MCF 10A (cell line): ENCODE results near the gene PCBP2. TPM values are rescaled to one million over a fixed set of nuclear protein-coding genes. Genes with fewer than 3 reads are reported as not detected.
"Not testable (repeated sequence)": the region's sequence is repeated elsewhere in the genome, so short reads cannot be mapped to it uniquely, and the experiment has no call there.

Experiments used
- BruUV-seq: library from RNA; stranded (reverse); fragments of 400-500 nt; replicated peaks from 2 replicates; lab custom pipeline; 2021; lab: Mats Ljungman, UMichigan
- CTCF ChIA-PET: fragments of 300-600 bp; sonication (Branson Sonifier 250); formaldehyde crosslinking; extraction: SDS; loops from one replicate; lab custom pipeline; 2021; ENCODE audit warnings: antibody characterized with exemption, inconsistent platforms; lab: Yijun Ruan, JAX
- POLR2A ChIA-PET: fragments of 300-600, 350-650 bp; sonication (Branson Sonifier 250); formaldehyde crosslinking; extraction: SDS; loops from one replicate; lab custom pipeline; 2020; ENCODE audit warnings: antibody characterized with exemption, inconsistent platforms; lab: Yijun Ruan, JAX
- DNase-seq: peaks from one replicate; pipeline ENCODE4 v3.0.0-alpha.2; 2018; ENCODE audit not compliant: unreplicated experiment
- H3K27ac Mint-ChIP-seq: one replicate; pipeline ENCODE4 v1.8.0; 2022; ENCODE audit warnings: mild to moderate bottlenecking, low read depth, mixed read lengths; ENCODE audit not compliant: unreplicated experiment
- H3K27me3 Mint-ChIP-seq: one replicate; pipeline ENCODE4 v1.8.0; 2022; ENCODE audit warnings: mixed read lengths; ENCODE audit not compliant: insufficient read depth, unreplicated experiment
- H3K36me3 Mint-ChIP-seq: one replicate; pipeline ENCODE4 v1.8.0; 2022; ENCODE audit warnings: mild to moderate bottlenecking, moderate library complexity, mixed read lengths; ENCODE audit not compliant: insufficient read depth, unreplicated experiment
- H3K4me1 Mint-ChIP-seq: one replicate; pipeline ENCODE4 v1.8.0; 2022; ENCODE audit warnings: mixed read lengths; ENCODE audit not compliant: insufficient read depth, unreplicated experiment
- H3K4me3 Mint-ChIP-seq: one replicate; pipeline ENCODE4 v1.8.0; 2022; ENCODE audit warnings: mild to moderate bottlenecking, moderate library complexity, mixed read lengths; ENCODE audit not compliant: unreplicated experiment
- H3K9me3 Mint-ChIP-seq: one replicate; pipeline ENCODE4 v1.8.0; 2022; ENCODE audit warnings: mixed read lengths; ENCODE audit not compliant: unreplicated experiment
- CTCF ChIP-seq: fragments of 200-600 bp; IDR thresholded peaks from one replicate; pipeline ENCODE4 v1.8.0; 2022; ENCODE audit warnings: antibody characterized with exemption, mild to moderate bottlenecking; ENCODE audit not compliant: unreplicated experiment
- intact Hi-C: fragments of 100-400 bp; cut with micrococcal nuclease; formaldehyde crosslinking; loops from 2 replicates; pipeline ENCODE4 v1.14.1; 2022
- total RNA-seq: library from RNA; stranded (reverse); gene quantifications from 2 replicates; pipeline ENCODE4 v1.2.3, GENCODE V29; 2022

PCBP2 gene
- total RNA-seq, 1 experiment from 2014 or later, result 1,037 TPM

GRCh38 chr12:53428741-53429140, 23.2 kb upstream of the PCBP2 start:
- intact Hi-C loops, result no loop called here

GRCh38 chr12:53430116-53430515, 21.8 kb upstream of the PCBP2 start:
- H3K9me3 Mint-ChIP-seq, result no peaks in the 10 kb centered on the region
- intact Hi-C loops, result no loop called here
- ChIA-PET CTCF (interaction anchor here (0.7 to 1.6 kb wide), 3 partner anchors 78 to 109 kb away, joined by 3 to 5 read pairs (median 4); partner anchors contain the start of gene AAAS), POLR2A (interaction anchor here (1.2 kb wide), 1 partner anchor 21 kb away, joined by 5 read pairs; no protein-coding TSS in a partner anchor)
- H3K36me3 Mint-ChIP-seq, result peaks cover 5% of the 10 kb centered on the region
- peaks cover 21% of the 10 kb centered on the region for H3K4me1 Mint-ChIP-seq
- H3K27me3 Mint-ChIP-seq, result no peaks in the 10 kb centered on the region
- no peak overlapping the region for H3K4me3 Mint-ChIP-seq
- BruUV-seq, result no TSS peak
- TF ChIP-seq CTCF, result no peak
- no peak for DNase-seq
- H3K27ac Mint-ChIP-seq, result no peak overlapping the region

More at GRCh38 chr12:53428741-53429140, 23.2 kb upstream of the PCBP2 start:
- Mint-ChIP-seq H3K4me3 (no peak overlapping the region), H3K36me3 (peaks cover 5% of the 10 kb centered on the region), H3K9me3 (no peaks in the 10 kb centered on the region), H3K4me1 (peaks cover 21% of the 10 kb centered on the region), H3K27ac (peak overlapping the region; percentile 0), H3K27me3 (no peaks in the 10 kb centered on the region)
- ChIA-PET POLR2A (interaction anchor here (0.7 to 2.8 kb wide), 15 partner anchors 9 to 105 kb away, joined by 3 to 37 read pairs (median 5); partner anchors contain the start of genes MAP3K12, PRR13 and SP1), CTCF (interaction anchor here (1.2 to 3.0 kb wide), 2 partner anchors 9 to 76 kb away, joined by 3 to 26 read pairs; no protein-coding TSS in a partner anchor)
- BruUV-seq, result no TSS peak
- no peak for DNase-seq
- no peak for TF ChIP-seq CTCF

- peak; percentile 61 for DNase-seq
- intact Hi-C loops, result no loop called here
Measured at GRCh38 chr12:53431187-53431586, 20.7 kb upstream of the PCBP2 start.

GRCh38 chr12:53435326-53435725, 16.6 kb upstream of the PCBP2 start:
- H3K27me3 Mint-ChIP-seq, BruUV-seq, DNase-seq, H3K4me3 Mint-ChIP-seq, H3K9me3 Mint-ChIP-seq, H3K4me1 Mint-ChIP-seq, intact Hi-C loops, H3K27ac Mint-ChIP-seq, H3K36me3 Mint-ChIP-seq: not testable (repeated sequence)
- ChIA-PET POLR2A (interaction anchor here (0.6 kb wide), 1 partner anchor 19 kb away, joined by 3 read pairs; no protein-coding TSS in a partner anchor), CTCF (interaction anchor here (0.7 to 1.1 kb wide), 3 partner anchors 10 to 159 kb away, joined by 4 read pairs; no protein-coding TSS in a partner anchor)

More at GRCh38 chr12:53431187-53431586, 20.7 kb upstream of the PCBP2 start:
- TF ChIP-seq CTCF, result no peak
- ChIA-PET POLR2A (interaction anchor here (0.6 to 1.5 kb wide), 8 partner anchors 8 to 360 kb away, joined by 3 to 7 read pairs (median 3); partner anchors contain the start of genes PRR13 and TARBP2), CTCF (interaction anchor here (0.6 to 1.6 kb wide), 5 partner anchors 13 to 312 kb away, joined by 3 to 5 read pairs (median 4); partner anchors contain the start of gene AAAS)
- Mint-ChIP-seq H3K9me3 (no peaks in the 10 kb centered on the region), H3K36me3 (peaks cover 5% of the 10 kb centered on the region), H3K4me1 (peaks cover 21% of the 10 kb centered on the region), H3K4me3 (no peak overlapping the region), H3K27me3 (no peaks in the 10 kb centered on the region), H3K27ac (no peak overlapping the region)
- BruUV-seq, result no TSS peak

- CTCF ChIA-PET, result interaction anchor here (0.6 to 1.1 kb wide), 2 partner anchors 95 to 207 kb away, joined by 3 read pairs; no protein-coding TSS in a partner anchor
Measured at GRCh38 chr12:53439582-53439981, 12.3 kb upstream of the PCBP2 start.

More at GRCh38 chr12:53439582-53439981, 12.3 kb upstream of the PCBP2 start:
- DNase-seq, H3K4me3 Mint-ChIP-seq, H3K27me3 Mint-ChIP-seq, intact Hi-C loops, BruUV-seq, H3K27ac Mint-ChIP-seq, H3K9me3 Mint-ChIP-seq: not testable (repeated sequence)
- peaks cover 18% of the 10 kb centered on the region for H3K36me3 Mint-ChIP-seq
- POLR2A ChIA-PET, result interaction anchor here (0.6 to 2.5 kb wide), 7 partner anchors 8 to 142 kb away, joined by 3 to 21 read pairs (median 4); partner anchors contain the start of gene SP1
- H3K4me1 Mint-ChIP-seq, result peaks cover 13% of the 10 kb centered on the region
